Keratinocyte (primary cell): ENCODE measurements around the gene CAPNS1.

Experiments used
- EZH2 ChIP-seq: IDR thresholded peaks from one replicate; pipeline ENCODE4 v1.6.1; 2012; ENCODE audit warnings: inconsistent platforms, mild to moderate bottlenecking, low read length, moderate library complexity
- TF ChIP-seq, protein P1 (sequence below), 3 experiments: IDR thresholded peaks in 1 of 3; conservative IDR thresholded peaks in 1 of 3; optimal IDR thresholded peaks in 1 of 3; 2 replicates in 2 of 3; 3 replicates in 1 of 3; pipeline versions ENCODE3 to v1.5.1; 2011; ENCODE audit warnings: low read length in 3 of 3, mild to moderate bottlenecking in 3 of 3, moderate library complexity in 2 of 3, control low read depth in 1 of 3, inconsistent platforms in 1 of 3; ENCODE audit not compliant: insufficient read depth in 2 of 3; ENCODE audit errors: extremely low read depth in 1 of 3

DNA sequence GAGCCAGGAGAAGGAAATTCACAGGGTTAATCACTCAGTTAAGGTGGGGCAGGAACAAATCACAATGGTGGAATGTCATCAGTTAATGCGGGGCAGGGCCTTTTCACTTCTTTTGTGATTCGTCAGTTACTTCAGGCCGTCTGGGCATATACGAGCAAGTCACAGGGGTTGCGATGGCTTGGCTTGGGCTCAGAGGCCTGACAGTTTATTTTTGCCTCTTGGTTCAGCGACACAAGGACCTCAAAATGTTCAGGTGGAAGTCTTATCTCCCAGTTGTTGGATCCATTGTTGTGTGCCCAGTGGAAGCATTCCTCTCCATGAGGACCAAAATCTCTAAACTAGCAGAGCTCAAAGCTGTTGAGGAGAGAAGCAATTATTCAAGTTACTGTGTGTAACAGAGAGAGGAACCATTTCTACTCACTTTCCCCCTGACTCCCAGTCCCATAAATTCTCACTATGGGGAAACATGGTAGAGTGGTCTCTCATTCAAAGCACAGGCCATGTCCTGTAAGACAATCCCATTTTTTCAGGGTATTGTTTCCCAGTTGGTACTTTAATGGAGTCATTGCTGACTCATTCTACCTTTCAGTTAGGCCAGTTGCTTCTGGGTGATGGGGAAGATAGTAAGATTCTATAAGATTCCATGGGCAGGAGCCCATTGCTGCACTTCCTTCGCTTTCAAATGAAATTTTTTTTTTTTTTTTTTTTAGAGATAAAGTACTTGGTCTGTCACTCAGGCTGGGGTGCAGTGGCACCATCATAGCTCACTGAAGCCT lies 21.1 kb downstream of the CAPNS1 start:
- no peak for TF ChIP-seq EZH2
- TF ChIP-seq, protein P1, sequence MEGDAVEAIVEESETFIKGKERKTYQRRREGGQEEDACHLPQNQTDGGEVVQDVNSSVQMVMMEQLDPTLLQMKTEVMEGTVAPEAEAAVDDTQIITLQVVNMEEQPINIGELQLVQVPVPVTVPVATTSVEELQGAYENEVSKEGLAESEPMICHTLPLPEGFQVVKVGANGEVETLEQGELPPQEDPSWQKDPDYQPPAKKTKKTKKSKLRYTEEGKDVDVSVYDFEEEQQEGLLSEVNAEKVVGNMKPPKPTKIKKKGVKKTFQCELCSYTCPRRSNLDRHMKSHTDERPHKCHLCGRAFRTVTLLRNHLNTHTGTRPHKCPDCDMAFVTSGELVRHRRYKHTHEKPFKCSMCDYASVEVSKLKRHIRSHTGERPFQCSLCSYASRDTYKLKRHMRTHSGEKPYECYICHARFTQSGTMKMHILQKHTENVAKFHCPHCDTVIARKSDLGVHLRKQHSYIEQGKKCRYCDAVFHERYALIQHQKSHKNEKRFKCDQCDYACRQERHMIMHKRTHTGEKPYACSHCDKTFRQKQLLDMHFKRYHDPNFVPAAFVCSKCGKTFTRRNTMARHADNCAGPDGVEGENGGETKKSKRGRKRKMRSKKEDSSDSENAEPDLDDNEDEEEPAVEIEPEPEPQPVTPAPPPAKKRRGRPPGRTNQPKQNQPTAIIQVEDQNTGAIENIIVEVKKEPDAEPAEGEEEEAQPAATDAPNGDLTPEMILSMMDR (optimal IDR thresholded peaks at IDR 0.05 in 1 of 3, IDR thresholded peaks at IDR 0.05 in 1 of 3, conservative IDR thresholded peaks at IDR 0.05 in 1 of 3; ENCODE audit: extremely low read depth in 1 of 3, insufficient read depth in 2 of 3, low read length in 3 of 3) = no peak
